ENCODE measurements around the gene RPN1. TPM values are rescaled to one million over a fixed set of nuclear protein-coding genes. Genes with fewer than 3 reads are reported as not detected.

The RPN1 gene
- total and polyA plus RNA-seq, 11 donors = 55.4 to 290 (median 119) TPM

DNA sequence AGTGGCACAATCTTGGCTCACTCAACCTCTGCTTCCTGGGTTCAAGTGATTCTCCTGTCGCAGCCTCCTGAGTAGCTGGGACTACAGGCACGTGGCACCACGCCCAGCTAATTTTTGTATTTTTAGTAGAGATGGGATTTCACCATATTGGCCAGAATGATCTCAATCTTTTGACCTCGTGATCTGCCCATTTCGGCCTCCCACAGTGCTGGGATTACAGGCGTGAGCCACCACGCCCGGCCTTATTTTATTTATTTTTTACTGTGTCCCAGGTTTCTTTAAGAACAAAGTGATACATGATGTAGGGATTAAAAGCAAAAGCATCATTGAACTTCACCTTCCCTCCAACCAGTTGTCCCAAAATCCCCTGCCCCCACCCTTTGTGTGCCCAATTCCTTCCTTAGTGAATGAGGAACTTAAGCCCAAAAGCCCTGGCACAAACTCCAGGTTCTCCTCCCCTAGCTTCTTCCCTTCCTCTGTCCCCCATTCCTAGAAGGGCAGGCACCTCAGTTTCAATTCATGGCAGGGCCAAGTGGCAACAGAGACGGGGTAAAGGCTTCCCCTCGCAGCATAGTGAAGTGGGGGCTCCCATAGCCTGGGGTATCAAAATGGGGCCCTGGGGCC is 23.7 kb upstream of the RPN1 start:
- no peak for ATAC-seq
- intact Hi-C loops (cut with DNase I) = loop anchor here in 1 of 10 donors (10.0 kb wide), 1 partner anchor 51 kb away; the partner anchor contains the start of gene RAB7A
- DNase-seq = no peak
- Histone ChIP-seq H3K4me3 (no peak overlapping the region), H3K9me3 (no peaks in the 10 kb centered on the region), H3K27ac (peak overlapping the region in 1 of 12 donors; percentile 35), H3K4me1 (peaks cover 0 to 14% (median 0%) of the 10 kb centered on the region in 12 donors), H3K27me3 (no peaks in the 10 kb centered on the region), H3K36me3 (no peaks in the 10 kb centered on the region)
- TF ChIP-seq POLR2A (IDR thresholded peaks at IDR 0.05) = no peak
- TF ChIP-seq, protein P1, sequence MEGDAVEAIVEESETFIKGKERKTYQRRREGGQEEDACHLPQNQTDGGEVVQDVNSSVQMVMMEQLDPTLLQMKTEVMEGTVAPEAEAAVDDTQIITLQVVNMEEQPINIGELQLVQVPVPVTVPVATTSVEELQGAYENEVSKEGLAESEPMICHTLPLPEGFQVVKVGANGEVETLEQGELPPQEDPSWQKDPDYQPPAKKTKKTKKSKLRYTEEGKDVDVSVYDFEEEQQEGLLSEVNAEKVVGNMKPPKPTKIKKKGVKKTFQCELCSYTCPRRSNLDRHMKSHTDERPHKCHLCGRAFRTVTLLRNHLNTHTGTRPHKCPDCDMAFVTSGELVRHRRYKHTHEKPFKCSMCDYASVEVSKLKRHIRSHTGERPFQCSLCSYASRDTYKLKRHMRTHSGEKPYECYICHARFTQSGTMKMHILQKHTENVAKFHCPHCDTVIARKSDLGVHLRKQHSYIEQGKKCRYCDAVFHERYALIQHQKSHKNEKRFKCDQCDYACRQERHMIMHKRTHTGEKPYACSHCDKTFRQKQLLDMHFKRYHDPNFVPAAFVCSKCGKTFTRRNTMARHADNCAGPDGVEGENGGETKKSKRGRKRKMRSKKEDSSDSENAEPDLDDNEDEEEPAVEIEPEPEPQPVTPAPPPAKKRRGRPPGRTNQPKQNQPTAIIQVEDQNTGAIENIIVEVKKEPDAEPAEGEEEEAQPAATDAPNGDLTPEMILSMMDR (IDR thresholded peaks at IDR 0.05) = no peak
- WGBS, 4 donors = 84 to 93% (median 91%) methylated on average over 10 of the region's 10 CpGs

DNA sequence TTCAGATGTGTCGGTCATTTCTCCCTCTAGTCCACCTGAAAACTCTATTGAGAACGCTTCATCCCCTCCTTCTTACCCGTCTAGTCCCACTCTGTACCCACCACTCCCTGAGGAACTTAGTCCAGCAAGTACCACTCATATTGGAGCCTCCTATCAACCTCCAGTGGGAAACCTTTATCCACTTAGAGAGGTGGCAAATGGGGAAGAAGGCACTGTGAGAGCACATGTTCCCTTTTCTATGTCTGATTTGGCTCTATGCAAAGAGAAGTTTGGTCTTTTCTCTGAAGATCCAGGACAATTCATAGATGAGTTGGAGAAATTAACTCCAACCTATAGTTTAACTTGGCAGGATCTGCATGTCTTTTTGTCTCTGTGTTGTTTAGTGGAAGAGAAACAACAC is 17.0 kb upstream of the RPN1 start:
- no peak for ATAC-seq

DNA sequence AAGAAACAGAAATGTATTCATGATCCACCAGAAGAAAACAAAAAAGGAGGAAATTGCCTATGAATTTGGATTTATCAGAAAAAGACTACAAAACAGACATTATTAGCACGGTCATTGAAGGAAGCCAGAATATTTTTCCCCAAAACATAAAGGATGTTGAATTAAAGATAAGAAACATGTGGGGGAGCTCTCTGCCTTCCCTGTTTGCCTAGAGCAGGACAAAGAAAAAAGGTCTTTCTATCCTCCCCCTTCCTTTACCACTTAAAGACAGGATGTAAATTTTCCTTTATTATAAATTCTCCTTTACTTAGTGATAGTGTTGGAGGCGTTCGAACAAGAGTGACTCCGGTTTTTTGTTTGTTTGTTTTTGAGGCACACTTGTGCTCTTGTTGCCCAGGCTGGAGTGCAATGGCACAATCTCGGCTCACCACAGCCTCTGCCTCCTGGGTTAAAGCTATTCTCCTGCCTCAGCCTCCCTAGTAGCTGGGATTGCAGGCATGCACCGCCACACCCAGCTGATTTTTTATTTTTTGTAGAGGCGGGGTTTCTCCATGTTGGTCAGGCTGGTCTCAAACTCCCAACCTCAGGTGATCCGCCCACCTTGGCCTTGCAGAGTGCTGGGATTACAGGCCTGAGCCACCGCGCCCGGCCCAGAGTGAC is 14.9 kb upstream of the RPN1 start:
- WGBS, 4 donors = 67 to 78% (median 73%) methylated on average over 11 of the region's 11 CpGs
- ATAC-seq (no peak), DNase-seq (no peak)
- intact Hi-C loops (cut with DNase I) = no loop called here
- Histone ChIP-seq H3K36me3 (no peaks in the 10 kb centered on the region), H3K4me3 (no peak overlapping the region), H3K4me1 (no peaks in the 10 kb centered on the region), H3K27me3 (no peaks in the 10 kb centered on the region), H3K27ac (no peak overlapping the region), H3K9me3 (no peaks in the 10 kb centered on the region)
- no peak for TF ChIP-seq POLR2A (IDR thresholded peaks at IDR 0.05)
- TF ChIP-seq, protein P1 (IDR thresholded peaks at IDR 0.05) = peak in 2 of 12 donors; percentile 12 to 31

More for the DNA sequence above, 17.0 kb upstream of the RPN1 start:
- TF ChIP-seq POLR2A (IDR thresholded peaks at IDR 0.05) = no peak
- TF ChIP-seq, protein P1 (IDR thresholded peaks at IDR 0.05) = no peak
- H3K27ac ChIP-seq = no peak overlapping the region
- no peaks in the 10 kb centered on the region for H3K4me1 ChIP-seq
- H3K4me3 ChIP-seq = no peak overlapping the region
- DNase-seq = no peak
- no peaks in the 10 kb centered on the region for H3K36me3 ChIP-seq
- intact Hi-C loops (cut with DNase I) = no loop called here
- H3K9me3 ChIP-seq = no peaks in the 10 kb centered on the region
- 85 to 91% (median 88%) methylated on average over 3 of the region's 3 CpGs for WGBS, 4 donors
- H3K27me3 ChIP-seq = no peaks in the 10 kb centered on the region

DNA sequence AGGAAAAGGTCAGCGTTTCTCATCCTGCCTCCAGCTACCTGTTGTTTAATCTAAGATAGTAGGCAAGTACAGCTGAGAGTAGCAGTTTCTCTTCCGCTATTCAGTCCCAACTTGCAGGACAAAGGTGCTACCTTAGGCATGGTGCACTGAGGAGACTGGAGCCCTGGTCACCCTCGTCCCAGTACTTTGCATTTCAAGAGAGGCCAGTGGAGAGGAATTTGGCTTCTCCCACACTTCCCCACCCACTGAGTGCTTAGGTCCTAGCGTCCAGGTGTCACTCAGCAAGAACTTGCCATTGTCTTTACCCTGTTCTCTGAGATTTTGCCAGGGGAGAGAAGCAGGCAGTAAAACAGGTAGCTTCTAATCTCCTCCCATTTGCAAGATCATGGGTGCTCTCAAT is 12.5 kb upstream of the RPN1 start:
- ATAC-seq = no peak
- no peak overlapping the region for H3K27ac ChIP-seq
- intact Hi-C loops (cut with DNase I) = loop anchor here in 1 of 10 donors (2.0 kb wide), 1 partner anchor 32 kb away; no protein-coding TSS in a partner anchor
- H3K9me3 ChIP-seq = no peaks in the 10 kb centered on the region
- no peak for TF ChIP-seq POLR2A (IDR thresholded peaks at IDR 0.05)
- TF ChIP-seq, protein P1 (IDR thresholded peaks at IDR 0.05) = no peak
- H3K36me3 ChIP-seq = no peaks in the 10 kb centered on the region
- no peaks in the 10 kb centered on the region for H3K27me3 ChIP-seq
- no peak for DNase-seq
- 68 to 83% (median 74%) methylated on average over 4 of the region's 4 CpGs for WGBS, 4 donors
- no peaks in the 10 kb centered on the region for H3K4me1 ChIP-seq
- no peak overlapping the region for H3K4me3 ChIP-seq

Data from heart left ventricle (tissue), 16 donors.